Activated gamma-delta T cell treated with Interleukin-2 at 50 U/mL for 16 hours (primary cell): Measurements from ENCODE around the gene TFAP2E.

Source experiments
- DNase-seq: peaks from one replicate; pipeline ENCODE4 v3.0.0-alpha.2; 2020

TFAP2E gene

GRCh38 chr1:35599411-35599810 is 26.3 kb downstream of the TFAP2E start:
- no peak for DNase-seq

GRCh38 chr1:35600593-35600992 is 27.5 kb downstream of the TFAP2E start:
- no peak for DNase-seq

GRCh38 chr1:35603468-35603867 is 30.4 kb downstream of the TFAP2E start:
- DNase-seq = no peak

- DNase-seq = no peak
These were observed 30.8 kb downstream of the TFAP2E start for GRCh38 chr1:35603941-35604340.

- no peak for DNase-seq
These were observed 32.2 kb downstream of the TFAP2E start for GRCh38 chr1:35605071-35605866.

- DNase-seq = no peak
These were observed 32.7 kb downstream of the TFAP2E start for GRCh38 chr1:35605867-35606182.

- DNase-seq = no peak
These were observed 38.5 kb downstream of the TFAP2E start for GRCh38 chr1:35611655-35612054.

- DNase-seq = no peak
These were observed 42.3 kb downstream of the TFAP2E start for GRCh38 chr1:35615440-35615839.

- DNase-seq = no peak
These were observed 46.4 kb downstream of the TFAP2E start for GRCh38 chr1:35619237-35620121.

- no peak for DNase-seq
These were observed 49.5 kb downstream of the TFAP2E start for GRCh38 chr1:35622510-35623178.

GRCh38 chr1:35623832-35624231 is 50.7 kb downstream of the TFAP2E start:
- DNase-seq = no peak

- DNase-seq = no peak
These were observed 55.9 kb downstream of the TFAP2E start for GRCh38 chr1:35629051-35629450.

- DNase-seq = no peak
These were observed 58.3 kb downstream of the TFAP2E start for GRCh38 chr1:35631396-35631795.

- DNase-seq = no peak
These were observed 60.4 kb downstream of the TFAP2E start for GRCh38 chr1:35633547-35633946.

GRCh38 chr1:35637401-35637809 is 64.3 kb downstream of the TFAP2E start:
- DNase-seq = no peak

GRCh38 chr1:35640380-35641232 is 67.5 kb downstream of the TFAP2E start:
- no peak for DNase-seq

- DNase-seq = peak; percentile 95
These were observed 68.2 kb downstream of the TFAP2E start, which contains the start of gene PSMB2 for GRCh38 chr1:35641233-35641866. Gene PSMB2 (minus strand): TSS chr1:35641526. CDS start chr1:35641432, 94 bp downstream.

GRCh38 chr1:35642471-35642955 is 69.4 kb downstream of the TFAP2E start:
- no peak for DNase-seq

GRCh38 chr1:35644204-35644603 is 71.1 kb downstream of the TFAP2E start:
- no peak for DNase-seq
